ENCODE measurements around the gene CCDC14.
A peak's percentile ranks its signal among the peaks of the same experiment; 100 is the strongest.
"Not testable (repeated sequence)": the region's sequence is repeated elsewhere in the genome, so short reads cannot be mapped to it uniquely, and the experiment has no call there.

Gene CCDC14

GRCh38 chr3:123907720-123908119, 53.3 kb downstream of the CCDC14 start:
- peak; percentile 12 for DNase-seq (ENCODE audit: low spot score)

DNA sequence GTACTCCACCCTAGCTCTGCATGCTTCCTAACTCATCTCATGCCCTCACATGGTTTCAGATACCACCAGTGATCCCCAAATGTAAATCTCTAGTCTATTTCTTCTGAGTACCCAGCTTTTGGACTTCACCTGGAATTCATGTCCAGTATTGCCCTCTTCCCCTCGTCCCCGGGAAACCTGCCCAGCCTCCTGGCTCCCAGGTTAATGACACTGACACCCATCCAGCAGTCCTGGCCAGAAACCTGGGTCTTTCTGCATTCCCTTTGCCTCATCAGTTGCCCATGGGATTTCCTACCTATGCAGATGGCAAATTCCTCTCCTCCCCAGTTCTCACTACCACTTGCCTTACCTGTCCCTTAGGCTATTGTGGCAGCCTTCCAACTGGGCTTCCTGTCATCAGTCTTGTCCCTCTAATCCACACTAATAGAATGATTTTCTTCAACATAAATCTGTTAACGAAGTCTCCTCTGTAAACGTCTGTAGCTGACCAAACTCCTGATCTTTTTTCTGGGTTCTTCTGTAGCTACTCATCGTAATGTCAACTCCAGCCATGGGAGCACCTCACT, 61.6 kb downstream of the CCDC14 start:
- DNase-seq (ENCODE audit: low spot score) = no peak

- DNase-seq (ENCODE audit: low spot score) = no peak
Measured at GRCh38 chr3:123893012-123893411, 68.0 kb downstream of the CCDC14 start.

DNA sequence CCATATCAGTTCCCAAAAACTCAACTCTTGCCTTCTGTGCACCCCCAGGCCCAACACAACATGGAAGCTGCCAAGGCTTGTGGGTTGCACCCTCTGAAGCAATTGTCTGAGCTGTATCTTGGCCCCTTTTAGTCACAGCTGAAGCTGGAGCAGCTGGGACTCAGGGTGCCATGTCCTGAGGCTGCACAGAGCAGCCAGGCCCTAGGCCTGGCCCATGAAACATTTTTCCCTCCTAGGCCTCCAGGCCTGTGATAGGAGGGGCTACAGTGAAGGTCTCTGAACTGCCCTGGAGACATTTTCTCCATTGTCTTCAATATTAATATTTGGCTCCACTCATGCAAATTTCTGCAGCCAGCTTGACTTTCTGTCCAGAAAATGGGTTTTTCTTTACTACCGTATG, 68.8 kb downstream of the CCDC14 start:
- no peak for DNase-seq (ENCODE audit: low spot score)

DNA sequence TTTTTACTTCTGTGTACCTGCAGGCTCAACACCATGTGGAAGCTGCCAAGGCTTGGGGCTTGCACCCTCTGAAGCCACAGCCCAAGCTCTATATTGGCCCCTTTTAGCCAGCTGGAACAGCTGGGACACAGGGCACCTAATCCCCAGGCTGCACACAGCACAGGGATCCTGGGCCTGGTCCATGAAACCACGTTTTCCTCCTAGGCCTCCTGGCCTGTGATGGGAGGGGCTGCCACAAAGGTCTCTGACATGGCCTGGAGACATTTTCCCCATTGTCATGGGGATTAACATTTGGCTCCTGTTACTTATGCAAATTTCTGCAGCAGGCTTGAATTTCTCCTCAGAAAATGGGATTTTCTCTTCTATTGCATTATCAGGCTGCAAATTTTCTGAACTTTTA, 70.0 kb downstream of the CCDC14 start:
- DNase-seq (ENCODE audit: low spot score) = not testable (repeated sequence)

DNA sequence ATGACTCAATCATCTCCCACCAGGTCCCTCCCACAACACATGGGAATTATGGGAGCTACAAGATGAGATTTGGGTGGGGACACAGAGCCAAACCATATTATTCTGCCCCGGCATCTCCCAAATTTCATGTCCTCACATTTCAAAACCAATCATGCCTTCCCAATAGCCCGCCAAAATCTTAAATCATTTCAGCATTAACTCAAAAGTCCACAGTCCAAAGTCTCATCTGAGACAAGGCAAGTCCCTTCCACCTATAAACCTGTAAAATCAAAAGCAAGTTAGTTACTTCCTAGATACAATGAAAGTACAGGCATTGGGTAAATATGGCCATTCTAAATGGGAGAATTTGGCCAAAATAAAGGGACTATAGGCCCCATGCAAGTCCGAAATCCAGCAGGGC, 70.9 kb downstream of the CCDC14 start:
- DNase-seq (ENCODE audit: low spot score) = not testable (repeated sequence)

DNA sequence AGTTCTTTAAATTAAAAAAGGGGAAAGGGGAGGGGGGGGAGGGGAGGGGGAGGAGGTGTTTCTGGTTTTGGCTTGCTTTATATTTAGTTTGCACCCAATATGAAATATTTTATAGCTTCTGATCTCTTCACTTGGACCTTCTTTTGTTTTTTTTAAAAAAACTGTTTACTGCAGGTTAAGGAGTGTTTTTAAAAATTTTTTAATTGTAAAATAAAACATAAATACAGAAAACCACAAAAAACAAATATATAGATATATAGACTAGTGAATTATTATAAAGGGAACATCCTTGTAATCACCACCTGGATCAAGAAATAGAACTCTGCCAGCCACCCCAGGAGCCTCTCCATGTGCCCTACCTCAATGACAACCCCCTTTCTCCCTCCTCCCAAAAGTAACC, 76.0 kb downstream of the CCDC14 start:
- DNase-seq (ENCODE audit: low spot score) = no peak

- DNase-seq (ENCODE audit: low spot score) = no peak
Measured at GRCh38 chr3:123884203-123884831, 76.7 kb downstream of the CCDC14 start, which contains the start of gene MYLK. Gene MYLK, minus strand, starts transcription at chr3:123884332. Its CDS starts 90,491 bp downstream, at chr3:123793841.

DNA sequence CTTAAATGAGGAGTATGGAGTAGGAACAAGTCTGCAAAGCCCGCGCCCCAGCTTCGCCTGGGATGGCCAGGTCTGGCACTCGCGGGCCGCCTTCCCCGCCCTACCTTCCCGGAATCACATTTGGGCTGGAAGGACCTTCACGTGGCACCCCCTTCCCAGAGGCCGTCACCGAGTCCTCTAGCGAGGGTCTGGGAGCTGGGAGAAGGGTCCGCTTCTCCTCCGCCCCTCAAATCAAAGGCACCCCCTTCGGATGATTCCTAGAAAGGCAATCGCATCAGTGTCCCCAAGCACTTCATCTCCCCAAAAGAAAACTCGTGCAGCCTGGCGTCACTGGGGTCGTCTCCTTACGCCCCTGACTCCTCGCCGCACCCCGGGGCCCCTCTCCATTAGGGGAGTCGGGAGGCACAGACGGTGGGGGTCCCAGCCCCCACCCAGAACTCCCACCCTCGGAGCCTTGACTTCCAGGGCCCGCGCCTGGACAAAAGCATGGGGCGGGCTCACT, 77.3 kb downstream of the CCDC14 start:
- no peak for DNase-seq (ENCODE audit: low spot score)

DNA sequence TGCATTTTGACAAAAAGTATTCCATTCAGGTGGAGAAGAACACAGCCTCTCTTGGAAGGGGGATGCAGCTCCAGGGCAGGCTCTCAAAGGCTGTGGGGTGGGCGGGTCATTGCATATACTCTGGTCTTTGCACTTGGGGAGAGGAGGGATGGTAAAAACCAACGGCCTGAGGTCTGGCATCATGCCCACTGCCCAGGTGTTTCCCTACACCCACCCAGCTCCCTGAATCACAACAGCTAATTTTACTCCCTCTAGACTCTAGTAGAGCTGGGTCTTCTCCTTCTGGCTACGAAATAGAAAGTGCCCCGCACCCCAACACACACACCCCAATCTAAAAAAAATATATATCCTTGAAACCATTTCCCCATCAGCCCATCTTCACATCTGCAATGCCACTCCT, 77.9 kb downstream of the CCDC14 start:
- no peak for DNase-seq (ENCODE audit: low spot score)

GRCh38 chr3:123881771-123882170, 79.3 kb downstream of the CCDC14 start:
- no peak for DNase-seq (ENCODE audit: low spot score)

DNA sequence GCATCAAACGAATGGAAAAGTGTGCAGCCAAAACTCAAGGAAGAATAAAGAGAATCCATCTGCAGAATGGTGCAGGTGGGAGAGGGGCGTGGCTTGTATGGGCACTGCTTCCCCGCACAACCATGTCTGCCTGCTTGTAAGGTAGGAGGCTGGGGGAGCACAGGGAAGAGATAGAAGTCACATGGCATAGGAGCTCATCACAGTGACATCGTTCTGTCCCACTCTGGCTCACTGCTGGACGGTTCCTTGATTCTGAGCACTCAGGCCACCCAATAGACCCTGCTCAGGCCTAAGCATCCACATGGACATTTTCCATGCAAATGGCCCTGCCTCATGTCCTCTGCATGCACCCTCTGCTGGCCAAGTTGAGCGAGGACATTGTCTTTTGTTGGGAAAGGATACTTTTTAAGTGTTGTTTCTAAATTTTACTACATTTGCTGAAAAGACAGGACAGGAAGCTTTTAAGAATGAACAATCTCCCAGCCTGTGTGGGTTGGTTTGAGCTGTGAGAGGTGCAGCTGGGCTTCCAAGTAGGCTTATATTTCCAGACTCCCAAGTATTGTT, 79.9 kb downstream of the CCDC14 start:
- DNase-seq (ENCODE audit: low spot score) = peak; percentile 25

GRCh38 chr3:123878807-123879206, 82.2 kb downstream of the CCDC14 start:
- no peak for DNase-seq (ENCODE audit: low spot score)

DNA sequence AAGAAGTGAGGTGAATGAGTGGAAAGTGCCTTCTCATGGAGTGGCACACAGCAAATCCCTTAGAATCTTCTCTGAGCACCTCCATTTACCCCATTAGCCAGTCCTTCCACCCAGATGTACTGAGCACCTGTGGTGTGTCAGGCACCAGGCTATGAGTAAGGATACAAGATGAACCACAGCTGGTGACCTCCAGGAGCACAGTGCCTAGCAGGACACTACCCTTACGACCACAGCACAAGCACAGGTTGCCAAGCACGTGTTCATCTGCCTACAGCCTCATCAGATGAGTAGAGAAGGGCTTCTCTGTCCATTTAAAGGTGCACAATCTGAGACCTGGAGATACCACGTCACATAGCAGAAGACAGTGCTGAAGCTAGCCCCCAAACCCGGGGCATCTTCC, 83.1 kb downstream of the CCDC14 start:
- no peak for DNase-seq (ENCODE audit: low spot score)

DNA sequence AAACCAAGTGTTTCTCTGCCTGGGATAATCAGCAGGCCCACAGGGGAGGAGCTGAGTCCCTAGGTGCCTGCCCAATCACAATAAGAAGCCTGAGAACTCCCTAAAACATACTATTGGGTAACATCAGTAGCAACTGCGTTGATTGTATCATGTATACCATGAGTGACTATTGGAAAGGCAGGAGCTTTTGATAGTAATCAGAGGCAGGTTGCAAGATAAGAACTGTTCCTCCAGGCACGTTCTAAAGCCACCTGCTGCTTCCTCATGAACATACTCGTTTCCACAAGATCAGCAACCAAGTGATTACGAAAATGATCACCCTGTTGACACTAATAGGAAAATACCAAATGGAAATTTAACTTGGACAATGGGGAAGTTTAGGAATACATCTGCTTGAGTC, 83.6 kb downstream of the CCDC14 start:
- DNase-seq (ENCODE audit: low spot score) = no peak

GRCh38 chr3:123876858-123877257, 84.2 kb downstream of the CCDC14 start:
- peak; percentile 11 for DNase-seq (ENCODE audit: low spot score)

- DNase-seq (ENCODE audit: low spot score) = no peak
Measured at GRCh38 chr3:123872621-123873020, 88.4 kb downstream of the CCDC14 start.

- DNase-seq (ENCODE audit: low spot score) = no peak
Measured at GRCh38 chr3:123871946-123872345, 89.1 kb downstream of the CCDC14 start.

GRCh38 chr3:123870033-123870432, 91.0 kb downstream of the CCDC14 start:
- DNase-seq (ENCODE audit: low spot score) = no peak

- DNase-seq (ENCODE audit: low spot score) = no peak
Measured at GRCh38 chr3:123869165-123869564, 91.9 kb downstream of the CCDC14 start.

DNA sequence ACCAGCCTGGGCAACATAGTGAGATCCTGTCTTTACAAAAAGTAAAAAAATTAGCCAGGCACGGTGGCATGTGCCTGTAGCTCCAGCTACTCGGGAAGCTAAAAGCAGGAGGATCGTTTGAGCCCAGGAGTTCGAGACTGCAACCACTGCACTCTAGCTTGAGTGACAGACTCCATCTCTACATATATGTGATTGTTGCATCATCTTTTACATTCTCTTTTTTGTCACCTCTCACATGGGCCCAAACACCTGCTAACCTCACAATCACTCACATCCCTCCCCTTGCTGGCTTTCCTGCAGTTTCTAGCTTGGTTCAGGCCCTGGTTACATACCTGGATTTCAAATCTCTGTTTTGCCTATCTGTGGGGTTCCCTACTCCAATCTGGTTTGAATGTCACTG, 96.3 kb downstream of the CCDC14 start:
- DNase-seq (ENCODE audit: low spot score) = no peak

Data from RKO (cell line).